Left renal pelvis (tissue), 4 donors: ENCODE measurements around the gene PCIF1. TPM values are rescaled to one million over a fixed set of nuclear protein-coding genes. Genes with fewer than 3 reads are reported as not detected.
"Not testable (repeated sequence)": the region's sequence is repeated elsewhere in the genome, so short reads cannot be mapped to it uniquely, and the experiment has no call there.

Experiments
- DNase-seq, 4 donors: peaks; one replicate each; pipeline ENCODE4 v3.0.0-alpha.2; 2013; ENCODE audit warnings: low read depth in 4 of 4, low spot score in 3 of 4
- polyA plus RNA-seq, 4 donors: library from polyadenylated mRNA; unstranded; fragments of 120-200 nt; gene quantifications; one replicate each; pipeline ENCODE4 v1.2.1, GENCODE V29; 2013; ENCODE audit not compliant: insufficient read length in 4 of 4

The PCIF1 gene
- 10 to 100 TPM; 41.1 to 49.7 (median 43.7) TPM for polyA plus RNA-seq

GRCh38 chr20:45934586-45935415 is at the start of gene PCIF1:
Gene PCIF1 (plus strand): TSS chr20:45934683. CDS start chr20:45939000, 4,317 bp downstream.
- DNase-seq, result peak; percentile 98 to 99 (median 98)

- DNase-seq, result no peak
Observed at GRCh38 chr20:45886590-45887345, 47.7 kb upstream of the PCIF1 start.

- no peak for DNase-seq
Observed at GRCh38 chr20:45887346-45887715, 47.2 kb upstream of the PCIF1 start, which contains the start of gene SPATA25. Gene SPATA25 (minus strand): TSS chr20:45887622. CDS start chr20:45887590, 32 bp downstream.

- DNase-seq, result no peak
Observed at GRCh38 chr20:45888681-45889080, 45.8 kb upstream of the PCIF1 start.

GRCh38 chr20:45890077-45890984 is 44.2 kb upstream of the PCIF1 start:
- peak in 3 of 4 donors; percentile 61 to 72 (median 66) for DNase-seq

GRCh38 chr20:45890985-45891983 is 43.2 kb upstream of the PCIF1 start, which contains the start of the genes CTSA and NEURL2:
Gene CTSA (plus strand): TSS chr20:45891335. CDS start chr20:45891569, 234 bp downstream.
Gene NEURL2 (minus strand): TSS chr20:45891208. CDS start chr20:45890991, 217 bp downstream.
- DNase-seq, result peak; percentile 80 to 88 (median 84)

GRCh38 chr20:45892049-45892825 is 42.2 kb upstream of the PCIF1 start:
- no peak for DNase-seq

- no peak for DNase-seq
Observed at GRCh38 chr20:45892828-45893500, 41.5 kb upstream of the PCIF1 start.

GRCh38 chr20:45893831-45894230 is 40.7 kb upstream of the PCIF1 start:
- DNase-seq, result no peak

GRCh38 chr20:45894797-45895196 is 39.7 kb upstream of the PCIF1 start:
- DNase-seq, result no peak

- no peak for DNase-seq
Observed at GRCh38 chr20:45896641-45897161, 37.8 kb upstream of the PCIF1 start.

GRCh38 chr20:45897289-45897688 is 37.2 kb upstream of the PCIF1 start:
- DNase-seq, result no peak

- no peak for DNase-seq
Observed at GRCh38 chr20:45897692-45898091, 36.8 kb upstream of the PCIF1 start.

GRCh38 chr20:45898285-45898684 is 36.2 kb upstream of the PCIF1 start:
- no peak for DNase-seq

GRCh38 chr20:45899046-45899835 is 35.2 kb upstream of the PCIF1 start:
- no peak for DNase-seq

GRCh38 chr20:45901332-45901731 is 33.2 kb upstream of the PCIF1 start:
- DNase-seq, result not testable (repeated sequence)
